A673 (cell line): ENCODE results near the gene NR5A1.

Source experiments
- EZH2 ChIP-seq: fragments of 200-600 bp; sonication (generic); IDR thresholded peaks from 2 replicates; pipeline ENCODE4 v1.6.1; 2017; ENCODE audit warnings: borderline replicate concordance, low read depth, mild to moderate bottlenecking, mixed read lengths, antibody characterized with exemption, low read length; ENCODE audit not compliant: poor library complexity, severe bottlenecking
- TF ChIP-seq, protein P1 (sequence below): fragments of 300-800, 200-600 bp; sonication (generic); conservative IDR thresholded peaks from 2 replicates; pipeline ENCODE4 v1.5.1; 2017; ENCODE audit warnings: low read depth, mild to moderate bottlenecking, antibody characterized with exemption, low read length, moderate library complexity, mixed read lengths

DNA sequence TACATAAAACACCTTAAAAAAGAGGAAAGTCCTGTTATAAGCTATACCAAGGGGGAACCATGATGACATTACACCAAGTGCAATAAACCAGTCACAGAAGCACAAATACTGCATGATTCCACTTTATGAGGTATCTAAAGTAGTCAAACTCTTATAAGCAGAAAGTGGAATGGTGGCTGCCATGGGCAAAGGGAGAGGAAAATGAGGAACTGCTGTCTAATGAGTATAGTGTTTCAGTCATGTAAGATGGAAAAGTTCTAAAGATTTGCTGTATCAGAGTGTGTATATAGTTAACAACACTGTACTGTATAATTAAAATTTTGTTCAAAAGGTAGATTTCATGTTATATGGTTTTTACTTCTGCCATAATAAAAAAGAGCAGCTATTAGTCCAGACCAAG is 34.6 kb upstream of the NR5A1 start:
- TF ChIP-seq, protein P1, sequence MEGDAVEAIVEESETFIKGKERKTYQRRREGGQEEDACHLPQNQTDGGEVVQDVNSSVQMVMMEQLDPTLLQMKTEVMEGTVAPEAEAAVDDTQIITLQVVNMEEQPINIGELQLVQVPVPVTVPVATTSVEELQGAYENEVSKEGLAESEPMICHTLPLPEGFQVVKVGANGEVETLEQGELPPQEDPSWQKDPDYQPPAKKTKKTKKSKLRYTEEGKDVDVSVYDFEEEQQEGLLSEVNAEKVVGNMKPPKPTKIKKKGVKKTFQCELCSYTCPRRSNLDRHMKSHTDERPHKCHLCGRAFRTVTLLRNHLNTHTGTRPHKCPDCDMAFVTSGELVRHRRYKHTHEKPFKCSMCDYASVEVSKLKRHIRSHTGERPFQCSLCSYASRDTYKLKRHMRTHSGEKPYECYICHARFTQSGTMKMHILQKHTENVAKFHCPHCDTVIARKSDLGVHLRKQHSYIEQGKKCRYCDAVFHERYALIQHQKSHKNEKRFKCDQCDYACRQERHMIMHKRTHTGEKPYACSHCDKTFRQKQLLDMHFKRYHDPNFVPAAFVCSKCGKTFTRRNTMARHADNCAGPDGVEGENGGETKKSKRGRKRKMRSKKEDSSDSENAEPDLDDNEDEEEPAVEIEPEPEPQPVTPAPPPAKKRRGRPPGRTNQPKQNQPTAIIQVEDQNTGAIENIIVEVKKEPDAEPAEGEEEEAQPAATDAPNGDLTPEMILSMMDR: no peak
- no peak for TF ChIP-seq EZH2
